Islet of Langerhans (tissue), 1 donor: Measurements from ENCODE around the gene KRTAP10-9.
"Not testable (repeated sequence)": the region's sequence is repeated elsewhere in the genome, so short reads cannot be mapped to it uniquely, and the experiment has no call there.

Source experiments
- FAIRE-seq: peaks from one replicate; lab custom pipeline; 2011; peaks lifted over from hg19 to GRCh38; lab: Jason Lieb, UNC

The KRTAP10-9 gene

DNA sequence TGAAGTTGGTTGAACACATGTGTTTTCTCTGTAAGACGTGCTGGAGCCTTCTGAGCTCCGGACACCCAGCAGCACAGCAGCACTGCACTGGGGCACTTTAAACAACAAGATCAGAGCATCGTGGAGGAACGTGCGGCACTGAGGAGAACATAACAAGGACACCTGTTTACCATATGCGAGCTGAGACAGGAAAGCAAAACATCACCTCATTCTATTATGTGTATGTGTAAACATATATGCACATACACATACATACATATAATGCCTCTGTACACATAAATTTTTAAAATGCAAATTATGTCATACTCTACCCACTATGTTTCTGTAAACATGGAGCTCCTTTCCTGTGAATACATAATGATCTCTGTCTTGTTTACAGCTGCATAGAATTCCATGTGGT, 31.4 kb upstream of the KRTAP10-9 start:
- FAIRE-seq, result no peak

- FAIRE-seq, result no peak
Observed at GRCh38 chr21:44596068-44596725, 30.7 kb upstream of the KRTAP10-9 start.

DNA sequence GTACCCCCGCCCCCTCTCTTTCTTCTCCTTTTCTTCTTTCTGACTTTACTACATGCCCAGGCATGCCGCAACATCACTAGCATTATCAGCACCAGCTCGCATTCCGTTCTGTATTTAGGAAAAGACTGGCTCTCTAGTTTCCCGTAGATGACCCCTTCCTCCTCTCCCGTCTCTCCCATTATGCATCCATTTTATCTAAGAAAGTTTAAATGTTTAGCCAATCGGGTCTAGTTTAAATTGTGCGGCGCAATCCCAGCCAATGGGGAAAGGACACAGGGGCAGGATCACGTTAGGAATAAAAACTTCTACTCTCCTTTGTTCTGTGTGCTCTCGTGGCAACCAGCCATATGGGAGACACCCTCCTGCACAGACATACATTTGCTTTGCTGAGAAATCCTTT, 28.8 kb upstream of the KRTAP10-9 start:
- FAIRE-seq, result no peak

DNA sequence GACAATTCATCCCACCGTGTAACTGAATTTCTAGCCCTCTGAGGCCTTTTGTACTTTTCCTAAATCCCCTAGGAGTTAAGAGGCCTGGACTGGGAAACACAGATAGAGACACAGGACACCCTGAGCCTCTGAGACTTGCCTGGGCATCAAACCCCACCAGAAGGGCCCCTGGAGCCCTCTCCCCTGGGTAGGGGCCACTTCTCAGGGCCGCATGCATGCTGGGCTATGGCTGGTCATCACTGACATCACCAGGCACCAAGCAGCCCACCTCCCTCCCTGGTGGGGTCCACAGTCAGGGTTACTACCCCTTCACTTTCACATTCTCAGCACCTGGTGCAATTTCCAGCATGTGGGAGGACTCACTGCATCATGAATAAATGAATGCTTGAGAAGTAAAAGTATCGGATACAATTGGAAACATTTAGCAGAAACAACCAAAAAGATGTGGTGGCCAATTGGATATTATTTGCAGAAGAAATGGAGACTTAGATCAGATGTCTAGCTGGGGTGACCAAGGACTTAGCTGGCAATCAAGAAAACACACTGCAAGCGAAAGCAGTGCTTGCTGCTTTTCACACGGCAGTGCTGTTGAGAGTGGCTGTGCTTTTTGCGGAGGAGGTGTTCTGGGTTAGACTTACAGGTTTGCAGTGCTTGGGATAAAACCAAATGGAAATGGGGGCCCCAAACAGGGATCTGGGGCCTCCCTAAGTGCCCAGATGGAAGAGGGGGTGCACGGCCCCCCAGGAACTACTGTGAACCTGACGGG, 27.4 kb upstream of the KRTAP10-9 start:
- no peak for FAIRE-seq

- not testable (repeated sequence) for FAIRE-seq
Observed at GRCh38 chr21:44600118-44600978, 26.5 kb upstream of the KRTAP10-9 start, which contains the start of gene KRTAP10-7. Gene KRTAP10-7, plus strand, starts transcription at chr21:44600597. Its CDS starts 25 bp downstream, at chr21:44600622.

DNA sequence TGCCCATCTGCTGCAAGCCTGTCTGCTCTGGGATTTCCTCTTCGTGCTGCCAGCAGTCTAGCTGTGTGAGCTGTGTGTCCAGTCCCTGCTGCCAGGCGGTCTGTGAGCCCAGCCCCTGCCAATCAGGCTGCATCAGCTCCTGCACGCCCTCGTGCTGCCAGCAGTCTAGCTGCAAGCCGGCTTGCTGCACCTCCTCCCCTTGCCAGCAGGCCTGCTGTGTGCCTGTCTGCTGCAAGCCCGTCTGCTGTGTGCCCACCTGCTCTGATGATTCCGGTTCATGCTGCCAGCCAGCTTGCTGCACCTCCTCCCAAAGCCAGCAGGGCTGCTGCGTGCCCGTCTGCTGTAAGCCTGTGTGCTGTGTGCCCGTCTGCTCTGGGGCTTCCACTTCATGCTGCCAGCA, 25.8 kb upstream of the KRTAP10-9 start:
- not testable (repeated sequence) for FAIRE-seq

DNA sequence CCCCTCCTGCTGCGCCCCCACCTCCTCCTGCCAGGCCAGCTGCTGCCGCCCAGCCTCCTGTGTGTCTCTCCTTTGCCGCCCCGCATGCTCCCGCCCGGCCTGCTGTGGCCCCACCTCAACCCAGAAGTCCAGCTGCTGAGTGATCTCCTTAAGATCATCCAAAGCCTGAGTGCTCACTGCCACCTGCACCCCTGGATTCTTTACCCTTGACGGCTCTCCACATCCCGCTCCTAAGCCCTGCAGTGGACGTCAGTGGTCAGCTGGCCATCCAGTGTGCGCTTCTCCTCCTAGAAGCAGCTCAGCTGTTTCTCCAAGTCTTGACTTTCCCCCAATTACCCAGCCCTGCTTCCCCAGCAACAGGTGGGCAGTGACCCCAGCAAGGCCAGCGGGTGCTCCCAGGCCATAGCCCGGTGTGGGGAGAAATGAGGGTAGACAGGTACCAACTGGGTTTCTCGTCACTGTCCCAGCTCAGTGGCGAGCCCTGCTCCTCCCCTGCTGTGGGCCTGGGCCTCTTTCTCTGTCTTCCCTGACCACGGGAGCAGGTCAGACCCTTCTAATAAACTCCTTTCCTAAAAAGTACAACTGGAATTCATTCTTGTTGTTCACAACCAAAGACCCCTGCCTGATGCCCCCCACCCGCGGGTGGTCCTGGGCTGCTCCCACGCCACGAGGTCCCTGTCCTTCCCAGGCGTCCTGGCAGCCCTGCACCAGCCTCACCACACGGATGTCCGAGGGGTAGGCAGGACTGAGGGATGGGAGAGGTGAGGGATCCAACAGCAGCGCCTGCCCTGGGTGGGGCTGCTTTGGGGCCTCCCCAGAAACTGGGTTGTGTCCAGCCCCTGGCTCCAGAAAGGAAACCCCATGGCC, 25.1 kb upstream of the KRTAP10-9 start:
- no peak for FAIRE-seq

GRCh38 chr21:44602463-44602850, 24.4 kb upstream of the KRTAP10-9 start:
- no peak for FAIRE-seq

- no peak for FAIRE-seq
Observed at GRCh38 chr21:44603109-44603875, 23.6 kb upstream of the KRTAP10-9 start.

DNA sequence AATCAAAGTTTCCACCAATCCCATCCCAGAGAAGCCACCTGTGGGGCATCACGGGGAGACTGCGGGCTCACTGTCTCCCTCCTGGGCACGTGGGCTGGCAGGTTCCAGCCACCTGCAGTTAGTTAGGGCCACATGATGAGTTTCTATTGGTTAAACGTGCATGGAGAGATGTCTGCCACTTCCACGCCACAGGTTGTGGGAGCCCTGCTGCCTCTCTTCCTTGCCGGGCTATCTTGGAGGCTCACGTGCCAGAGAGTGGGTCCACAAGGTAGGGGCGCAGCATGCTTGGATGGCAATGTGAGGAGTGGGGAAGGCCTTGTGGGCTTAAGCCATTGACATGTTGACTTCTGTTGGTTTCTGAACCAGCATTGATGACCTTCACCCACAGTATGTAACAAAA, 23.0 kb upstream of the KRTAP10-9 start:
- no peak for FAIRE-seq

- FAIRE-seq, result no peak
Observed at GRCh38 chr21:44606495-44606894, 20.4 kb upstream of the KRTAP10-9 start.

GRCh38 chr21:44609193-44609592, 17.7 kb upstream of the KRTAP10-9 start:
- FAIRE-seq, result no peak

GRCh38 chr21:44610157-44610843, 16.6 kb upstream of the KRTAP10-9 start:
- FAIRE-seq, result not testable (repeated sequence)

DNA sequence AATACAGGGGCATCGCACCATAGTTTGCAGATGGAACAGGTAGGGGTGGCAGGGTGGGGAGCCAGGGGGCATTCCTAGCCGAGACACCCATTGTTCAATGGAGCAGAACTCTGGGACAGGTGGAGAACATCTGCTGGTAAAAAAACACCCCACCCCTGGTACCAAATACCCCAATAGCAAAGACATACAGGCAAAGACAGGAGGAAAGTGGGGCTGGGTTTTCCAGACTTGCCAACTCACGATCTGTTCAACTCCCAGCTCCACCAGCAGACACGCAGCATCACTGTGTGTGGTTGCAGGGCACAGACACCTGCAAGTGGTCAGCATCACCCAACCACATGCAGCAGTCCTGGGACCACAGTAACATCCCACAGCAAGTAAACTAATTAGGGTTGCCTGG, 15.3 kb upstream of the KRTAP10-9 start:
- FAIRE-seq, result no peak

DNA sequence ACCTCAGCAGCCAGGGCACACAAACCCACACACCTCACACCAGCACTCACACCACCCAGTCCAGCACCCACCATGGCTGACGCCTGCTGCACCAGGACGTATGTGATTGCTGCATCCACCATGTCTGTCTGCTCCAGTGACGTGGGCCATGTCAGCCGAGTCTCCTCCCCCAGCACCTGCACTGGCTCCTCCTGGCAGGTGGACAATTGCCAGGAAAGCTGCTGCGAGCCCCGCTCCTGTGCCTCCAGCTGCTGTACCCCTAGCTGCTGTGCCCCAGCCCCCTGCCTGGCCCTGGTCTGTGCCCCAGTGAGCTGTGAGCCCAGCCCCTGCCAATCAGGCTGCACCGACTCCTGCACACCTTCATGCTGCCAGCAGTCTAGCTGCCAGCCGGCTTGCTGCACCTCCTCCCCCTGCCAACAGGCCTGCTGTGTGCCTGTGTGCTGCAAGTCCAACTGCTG, 14.8 kb upstream of the KRTAP10-9 start, which contains the start of gene KRTAP10-8:
TSS of gene KRTAP10-8 (plus strand) at position 51 of the 458 bp plus-strand sequence. CDS start at position 73, 22 bp downstream.
- no peak for FAIRE-seq

GRCh38 chr21:44612669-44613229, 14.1 kb upstream of the KRTAP10-9 start:
- FAIRE-seq, result no peak

DNA sequence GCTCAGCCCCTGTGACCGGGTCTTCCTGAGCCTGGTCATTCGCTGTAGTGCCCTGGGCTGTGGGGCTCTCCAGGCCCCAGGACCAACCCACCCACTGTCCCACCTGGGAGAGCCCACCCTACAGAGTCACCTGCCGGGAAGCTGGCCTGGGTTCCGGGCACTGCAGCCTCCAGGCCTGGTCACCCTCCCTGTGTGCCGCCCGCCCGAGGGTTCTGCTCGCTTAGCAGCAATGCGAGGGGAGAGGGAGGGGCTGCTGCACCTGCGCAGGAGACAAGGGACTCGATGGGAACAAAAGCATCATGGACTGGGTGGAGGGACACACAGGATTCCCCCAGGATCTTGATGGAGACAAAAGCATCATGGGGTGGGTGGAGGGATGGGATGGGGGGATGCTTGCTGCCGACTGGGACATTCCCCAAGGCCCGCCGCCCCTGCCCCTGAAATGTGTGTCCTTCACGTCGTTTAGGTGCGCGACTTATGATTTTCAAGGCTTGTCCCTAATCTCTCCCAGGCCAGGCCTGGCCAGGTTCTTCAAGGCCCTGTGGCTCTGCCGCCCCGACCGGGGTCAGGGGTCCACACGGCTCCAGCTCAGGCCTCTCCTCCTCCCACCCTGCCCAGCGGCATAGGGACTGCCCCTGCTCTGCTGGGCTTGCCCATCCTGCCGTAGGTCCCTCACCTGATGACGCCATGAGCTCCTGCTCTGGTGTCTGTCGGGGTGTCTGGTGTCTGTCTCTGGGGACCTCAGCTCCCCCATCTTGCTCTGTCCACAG, 13.3 kb upstream of the KRTAP10-9 start:
- no peak for FAIRE-seq

DNA sequence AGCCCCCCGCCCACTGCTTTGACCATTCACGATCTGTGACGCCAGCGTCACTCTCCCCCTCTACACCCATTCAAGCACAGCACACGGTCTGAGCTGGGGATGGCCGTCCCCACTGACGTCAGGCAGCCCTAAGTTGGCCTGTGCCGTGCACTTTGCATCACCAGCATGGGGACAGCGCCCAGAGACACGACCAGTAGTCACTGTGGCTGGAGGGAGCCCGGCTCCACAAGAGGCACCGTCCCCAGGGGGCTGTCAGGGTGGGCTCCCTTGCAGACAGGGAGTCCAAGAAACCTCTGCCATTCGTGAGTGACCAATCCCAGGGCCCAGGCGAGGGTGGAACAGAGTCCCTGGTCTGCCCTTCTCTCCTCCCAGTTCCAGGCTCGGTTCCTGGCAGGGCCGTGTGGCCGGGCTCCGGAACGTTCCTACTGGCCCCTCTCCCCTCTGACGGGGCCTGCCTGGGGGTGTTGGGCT, 12.7 kb upstream of the KRTAP10-9 start:
- FAIRE-seq, result no peak

GRCh38 chr21:44614961-44615391, 11.9 kb upstream of the KRTAP10-9 start:
- no peak for FAIRE-seq
